ENCODE results near the gene VCP.
A peak's percentile ranks its signal among the peaks of the same experiment; 100 is the strongest.

VCP gene

GRCh38 chr9:35059438-35059837, 13.0 kb downstream of the VCP start:
- no peak for DNase-seq

DNA sequence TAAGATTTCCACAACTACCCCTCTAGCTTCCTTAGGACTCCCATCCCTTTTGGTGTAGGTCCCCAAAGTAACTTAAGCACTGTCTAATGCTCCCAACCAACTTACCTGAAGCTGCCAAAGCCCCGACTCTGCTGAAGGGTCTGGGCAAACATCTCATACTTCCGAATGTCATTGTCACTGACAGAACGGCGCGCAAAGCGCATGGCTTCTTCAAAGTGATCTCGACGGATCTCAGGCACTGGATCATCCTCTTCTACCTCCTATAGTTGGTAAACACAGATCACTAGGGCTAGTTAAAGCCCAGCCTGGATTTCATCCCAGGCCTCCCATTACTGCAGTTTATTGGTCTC, 15.2 kb downstream of the VCP start:
- no peak for DNase-seq

- no peak for DNase-seq
Observed at GRCh38 chr9:35056571-35057270, 15.7 kb downstream of the VCP start.

DNA sequence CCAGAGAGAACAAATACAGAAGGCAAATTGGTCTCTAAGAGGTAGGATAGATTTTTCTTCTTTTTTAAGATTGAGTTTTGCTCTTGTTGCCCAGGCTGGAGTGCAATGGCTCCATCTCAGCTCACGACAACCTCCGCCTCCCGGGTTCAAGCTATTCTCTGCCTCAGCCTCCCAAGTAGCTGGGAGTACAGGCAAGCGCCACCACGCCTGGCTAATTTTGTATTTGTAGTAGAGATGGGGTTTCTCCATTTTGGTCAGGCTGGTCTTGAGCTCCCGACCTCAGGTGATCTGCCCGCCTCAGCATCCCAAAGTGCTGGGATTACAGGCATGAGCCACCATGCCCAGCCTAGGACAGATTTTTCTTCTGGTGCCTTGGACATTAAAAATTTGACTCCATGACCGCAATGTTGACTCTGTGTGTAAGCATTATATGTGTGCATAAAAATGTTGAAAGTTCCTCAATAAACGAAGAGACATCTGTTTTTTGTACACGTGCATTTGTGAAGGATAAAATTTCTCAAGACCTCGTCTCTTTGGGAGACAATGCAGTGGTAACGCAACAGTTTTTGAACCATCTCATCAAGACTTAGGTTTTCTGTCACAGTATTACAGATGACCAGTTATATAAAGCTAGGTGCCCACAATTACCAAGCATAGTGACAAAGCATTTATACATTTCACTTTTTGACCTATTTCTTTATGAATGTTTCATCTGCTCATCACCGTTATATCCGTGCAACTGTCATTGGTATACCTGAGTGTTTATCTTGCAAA, 17.4 kb downstream of the VCP start:
- no peak for DNase-seq

GRCh38 chr9:35054185-35054835, 18.1 kb downstream of the VCP start:
- DNase-seq: no peak

GRCh38 chr9:35051069-35051967, 21.1 kb downstream of the VCP start:
- DNase-seq: peak; percentile 41 to 50

DNA sequence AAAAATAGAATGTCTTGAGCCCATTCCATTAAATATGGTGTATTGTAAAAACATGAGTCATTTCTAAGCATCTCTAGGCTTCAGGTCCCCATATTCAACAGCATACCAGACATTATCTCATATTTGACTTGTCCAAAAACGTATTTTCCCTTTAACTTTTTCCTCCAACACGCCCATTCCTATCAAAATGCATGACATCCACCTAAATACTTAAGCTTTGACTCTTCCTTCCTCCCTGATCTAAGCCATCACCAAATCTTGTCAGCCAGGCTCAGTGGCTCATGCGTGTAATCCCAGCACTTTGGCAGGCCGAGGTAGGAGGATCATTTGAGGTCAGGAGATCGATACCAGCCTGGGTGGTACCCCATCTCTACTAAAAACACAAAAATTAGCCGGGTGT, 23.9 kb downstream of the VCP start:
- no peak for DNase-seq

DNA sequence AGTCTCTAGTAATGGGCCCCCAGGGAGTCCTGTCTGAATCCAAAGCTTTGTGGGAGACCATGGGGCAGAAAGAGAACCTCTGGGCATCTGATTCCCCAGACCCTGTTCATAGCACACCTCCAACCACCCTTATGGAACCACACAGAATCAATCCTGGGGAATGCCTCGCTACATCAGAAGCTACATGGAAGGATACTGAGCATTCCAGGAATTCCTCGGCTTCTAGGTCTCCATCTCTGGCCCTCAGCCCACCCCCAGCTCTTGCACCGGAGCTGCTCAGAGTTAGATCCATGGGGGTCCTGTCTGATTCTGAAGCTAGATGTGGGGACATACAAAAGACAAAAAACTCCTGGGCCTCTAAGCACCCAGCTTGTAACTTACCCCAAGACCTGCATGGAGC, 28.4 kb downstream of the VCP start:
- DNase-seq: no peak

GRCh38 chr9:35042891-35043545, 29.4 kb downstream of the VCP start:
- no peak for DNase-seq

GRCh38 chr9:35042081-35042604, 30.3 kb downstream of the VCP start:
- DNase-seq: no peak

DNA sequence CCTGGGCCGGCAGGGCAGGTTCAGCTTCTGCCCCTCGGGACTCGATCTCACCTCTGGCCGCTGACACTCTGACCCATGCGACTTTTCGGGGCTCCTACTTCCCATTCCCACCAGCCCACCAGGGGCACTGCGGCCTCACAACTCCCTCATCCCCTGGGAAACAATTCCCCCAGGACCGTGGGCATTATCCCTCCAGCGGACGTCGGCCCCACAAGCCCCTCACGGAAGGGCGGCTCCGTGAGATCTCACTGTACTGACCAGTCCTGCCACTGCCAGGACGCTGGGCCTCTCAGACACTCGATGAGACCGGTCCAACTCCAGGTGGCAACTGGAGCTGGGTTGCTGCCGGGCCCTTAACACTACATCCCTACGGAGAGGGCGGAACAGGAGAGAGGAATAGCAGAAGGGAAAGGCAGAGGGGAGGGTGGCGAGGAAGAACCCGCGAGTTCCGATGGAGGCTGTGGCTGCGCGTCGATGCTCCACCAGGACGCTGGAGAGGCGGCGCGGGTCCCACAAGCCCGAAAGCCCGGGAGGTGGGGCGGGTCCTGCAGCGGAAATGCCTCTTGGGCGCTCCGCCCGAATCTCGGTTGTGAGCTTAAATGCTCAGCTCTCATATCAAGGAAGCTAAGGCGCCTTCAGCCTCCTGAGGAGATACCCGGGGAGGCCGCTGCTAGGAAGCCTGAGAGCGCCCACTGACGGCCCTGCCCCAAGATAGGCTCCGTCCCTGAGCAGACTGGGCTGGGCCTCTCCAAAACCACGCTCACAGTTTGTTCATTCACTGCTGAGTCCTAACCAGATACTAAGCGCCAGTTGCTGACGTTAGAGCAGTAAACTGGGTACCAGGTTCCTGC, 36.3 kb downstream of the VCP start:
- peak; percentile 45 to 47 for DNase-seq

- no peak for DNase-seq
Observed at GRCh38 chr9:35033101-35033500, 39.3 kb downstream of the VCP start.

- DNase-seq: no peak
Observed at GRCh38 chr9:35029852-35030251, 42.6 kb downstream of the VCP start.

- no peak for DNase-seq
Observed at GRCh38 chr9:35029241-35029640, 43.2 kb downstream of the VCP start.

DNA sequence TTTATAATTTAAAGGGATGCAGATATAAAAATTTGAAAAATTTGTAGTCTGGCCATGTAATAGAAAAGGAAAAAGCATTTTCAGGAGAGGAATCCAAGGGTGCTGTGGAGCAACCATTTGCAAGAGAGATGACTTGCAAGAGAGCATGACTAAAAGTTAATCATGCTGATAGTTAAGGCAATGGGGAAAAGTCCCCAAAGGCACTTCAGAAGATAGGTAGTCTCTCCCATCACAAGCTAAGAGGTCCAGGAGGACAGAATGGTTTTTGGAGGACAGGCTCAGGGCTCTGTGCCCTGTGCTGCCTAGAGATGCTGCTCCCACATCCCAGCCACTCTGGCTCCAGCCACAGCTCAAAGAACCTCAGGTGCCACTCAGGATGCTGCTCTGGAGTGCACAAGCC, 44.1 kb downstream of the VCP start:
- no peak for DNase-seq

DNA sequence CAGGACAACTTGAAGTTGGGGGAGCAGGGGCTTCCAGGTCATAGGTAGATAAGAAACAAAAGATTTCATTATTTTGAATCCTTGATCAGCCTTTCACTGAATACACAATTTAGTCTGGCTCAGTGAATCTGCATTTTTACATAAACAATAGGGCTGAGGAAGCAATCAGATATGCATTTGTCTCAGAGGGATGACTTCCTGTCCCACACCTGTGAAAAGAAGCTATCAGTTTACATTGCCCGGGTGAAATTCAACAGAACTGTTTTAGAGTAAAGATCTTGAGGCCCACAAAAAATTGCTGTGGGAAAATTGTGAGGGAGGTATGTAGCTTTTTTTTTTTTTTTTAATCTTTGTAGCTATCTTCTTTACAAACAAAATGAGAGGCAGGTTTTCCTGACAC, 44.6 kb downstream of the VCP start:
- no peak for DNase-seq

DNA sequence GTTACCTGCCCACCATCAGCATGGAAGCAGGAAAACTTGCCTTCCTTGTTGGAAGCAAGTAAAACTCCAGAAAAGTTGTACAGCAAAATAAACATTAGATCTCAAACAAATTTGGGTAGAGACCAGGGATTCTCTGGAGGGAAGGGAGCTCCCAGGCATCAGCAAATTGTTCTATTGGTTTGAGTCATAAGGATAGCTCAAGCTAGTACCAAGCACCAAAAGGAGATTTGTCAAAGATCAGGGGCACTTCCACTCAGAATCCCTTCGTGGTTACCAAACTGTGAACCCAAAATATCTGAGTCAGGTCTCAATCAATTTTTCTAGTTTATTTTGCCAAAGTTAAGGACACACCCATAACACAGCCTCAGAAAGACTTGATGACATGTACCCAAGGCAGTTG, 45.1 kb downstream of the VCP start:
- DNase-seq: no peak

GRCh38 chr9:35026671-35027070, 45.8 kb downstream of the VCP start:
- DNase-seq: no peak

GRCh38 chr9:35023443-35023842, 49.0 kb downstream of the VCP start:
- DNase-seq: peak in 1 of 2 donors; percentile 1

DNA sequence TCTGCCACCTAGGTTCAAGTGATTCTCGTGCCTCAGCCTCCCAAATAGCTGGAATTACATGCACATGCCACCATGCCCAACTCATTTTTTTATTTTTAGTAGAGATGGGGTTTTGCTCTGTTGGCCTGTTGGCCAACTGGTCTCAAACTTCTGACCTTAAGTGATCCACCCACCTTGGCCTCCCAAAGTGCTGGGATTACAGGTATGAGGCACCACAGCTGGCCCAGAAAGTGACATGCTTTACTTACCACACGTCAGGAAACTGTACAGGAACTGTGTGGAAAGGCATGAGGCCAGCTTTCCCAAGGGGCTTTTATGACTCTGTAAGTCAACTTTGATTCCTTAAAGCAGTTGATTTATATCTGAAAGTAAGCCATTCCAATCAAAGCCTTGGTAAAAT, 57.9 kb downstream of the VCP start:
- no peak for DNase-seq

DNA sequence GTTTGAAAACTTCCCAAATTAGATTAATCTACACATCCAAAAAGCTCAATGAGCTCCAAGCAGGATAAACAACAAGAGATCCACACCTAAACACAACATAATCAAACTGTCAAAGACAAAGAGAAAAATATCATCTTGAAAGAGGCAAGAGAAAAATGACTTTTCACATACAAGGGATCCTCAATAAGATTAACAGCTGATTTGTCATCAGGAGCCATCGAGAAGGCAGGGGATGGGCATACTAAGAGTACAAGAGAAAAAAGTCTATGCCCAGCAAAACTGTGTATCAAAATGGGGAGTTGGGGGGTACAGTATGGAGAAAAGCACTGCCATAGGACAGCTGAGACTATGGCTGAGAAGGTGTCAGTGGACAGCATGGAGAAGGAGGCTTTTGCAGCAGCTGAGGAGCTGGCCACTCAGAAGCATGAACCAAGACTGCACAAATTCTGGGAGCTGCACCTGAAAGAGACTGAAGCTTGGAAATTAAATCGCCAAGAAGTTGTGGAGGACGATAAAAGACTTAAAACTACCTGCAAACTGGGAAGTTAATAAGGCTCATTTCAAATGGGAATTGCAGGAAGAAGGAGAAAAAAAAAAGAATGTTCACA, 62.0 kb downstream of the VCP start:
- no peak for DNase-seq

Data from CD4-positive, alpha-beta T cell treated with Interleukin-1 beta for 1 hour (primary cell).